Esophagus muscularis mucosa (tissue), 4 donors: ENCODE measurements around the gene MINDY3. TPM values are rescaled to one million over a fixed set of nuclear protein-coding genes. Genes with fewer than 3 reads are reported as not detected.

ENCODE experiments used
- DNase-seq: peaks from one replicate; pipeline ENCODE4 v3.0.0-alpha.2; 2017; ENCODE audit errors: extremely low spot score
- H3K27ac ChIP-seq, 4 donors: fragments of 200-600 bp; sonication (generic); replicated peaks in 1 of 4; 1 replicate in 3 of 4; 2 replicates in 1 of 4; pipeline ENCODE4 v1.5.1; 2016 to 2019; ENCODE audit warnings: mild to moderate bottlenecking in 1 of 4
- H3K27me3 ChIP-seq, 4 donors: fragments of 200-600 bp; sonication (generic); one replicate each; pipeline versions ENCODE4 v1.5.1 to v1.6.0; 2016 to 2019
- H3K36me3 ChIP-seq, 4 donors: fragments of 200-600 bp; sonication (generic); one replicate each; pipeline ENCODE4 v1.5.1; 2016 to 2019
- H3K4me1 ChIP-seq, 4 donors: fragments of 200-600 bp; sonication (generic); one replicate each; pipeline ENCODE4 v1.5.1; 2016 to 2019
- H3K4me3 ChIP-seq, 4 donors: fragments of 200-600 bp; sonication (generic); 1 replicate in 2 of 4; 2 replicates in 2 of 4; pipeline ENCODE4 v1.5.1; 2016 to 2019; ENCODE audit warnings: mild to moderate bottlenecking in 4 of 4, moderate library complexity in 1 of 4
- H3K9me3 ChIP-seq, 4 donors: fragments of 200-600 bp; sonication (generic); 1 replicate in 3 of 4; 2 replicates in 1 of 4; pipeline ENCODE4 v1.5.1; 2016 to 2019
- EP300 ChIP-seq: sonication (generic); formaldehyde crosslinking; IDR thresholded peaks from one replicate; pipeline ENCODE4 v1.6.1; 2017; ENCODE audit warnings: antibody characterized with exemption
- POLR2A ChIP-seq: fragments of 450-650 bp; IDR thresholded peaks from one replicate; pipeline ENCODE4 v1.6.1; 2017; ENCODE audit warnings: antibody characterized with exemption, moderate library complexity, mild to moderate bottlenecking, low read depth
- POLR2AphosphoS5 ChIP-seq, 2 donors: sonication (generic); formaldehyde crosslinking; IDR thresholded peaks; one replicate each; pipeline ENCODE4 v1.6.1; 2017; ENCODE audit warnings: antibody characterized with exemption in 2 of 2
- whole genome bisulfite sequencing: methylation state at CpG from one replicate; pipeline ENCODE4 v1.1.5; 2018; 5-methylcytosine and 5-hydroxymethylcytosine counted together
- intact Hi-C: fragments of 100-400 bp; cut with DNase I; formaldehyde crosslinking; loops from one replicate; pipeline ENCODE4 v1.15.1; 2023
- total RNA-seq, 4 donors: library from RNA; depleted of rRNA; stranded (reverse); fragments of >200 nt; gene quantifications; one replicate each; pipeline versions ENCODE4 v1.1.0 to v1.2.1, GENCODE V29; 2016
- TF ChIP-seq, protein P1 (sequence below), 3 experiments: fragments of 200-600 bp in 2 of 3; fragments of 450-650 bp in 1 of 3; sonication (generic) in 2 of 3; IDR thresholded peaks; one replicate each; pipeline ENCODE4 v1.5.1; 2017 to 2019; ENCODE audit warnings: antibody characterized with exemption in 3 of 3, mild to moderate bottlenecking in 2 of 3, moderate library complexity in 1 of 3

The MINDY3 gene
- total RNA-seq, 4 donors from 2014 or later = 23.8 to 34.3 (median 28.4) TPM

DNA sequence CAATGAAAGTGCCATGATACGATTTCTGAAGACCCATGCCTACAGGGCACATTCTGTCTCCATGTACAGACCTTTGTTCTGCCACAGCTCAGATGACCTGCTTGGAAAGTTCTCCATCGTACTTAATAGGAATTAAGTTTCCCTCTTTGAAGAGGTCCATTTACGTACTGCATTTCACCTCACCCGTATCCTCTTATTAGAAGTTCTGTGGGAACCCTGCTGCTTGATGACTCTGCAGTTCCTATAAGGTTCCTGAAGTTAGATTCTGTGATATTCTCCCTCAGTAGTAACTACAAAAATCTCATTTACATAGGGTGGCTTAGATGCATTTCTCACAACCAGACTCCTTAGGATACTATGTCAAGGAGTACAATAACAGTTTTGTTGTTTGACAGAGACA lies 50.9 kb downstream of the MINDY3 start:
- H3K27me3 ChIP-seq = no peaks in the 10 kb centered on the region
- no peak overlapping the region for H3K4me3 ChIP-seq
- 90% methylated on average over 4 of the region's 4 CpGs for WGBS
- peaks cover 0 to 6% (median 0%) of the 10 kb centered on the region in 4 donors for H3K4me1 ChIP-seq
- intact Hi-C loops = no loop called here
- no peak for DNase-seq
- no peaks in the 10 kb centered on the region for H3K9me3 ChIP-seq
- H3K36me3 ChIP-seq = peaks cover 0 to 10% (median 8%) of the 10 kb centered on the region in 4 donors
- no peak overlapping the region for H3K27ac ChIP-seq
- TF ChIP-seq POLR2AphosphoS5 (IDR thresholded peaks at IDR 0.05) (no peak), EP300 (no peak), POLR2A (no peak)
- TF ChIP-seq, protein P1, sequence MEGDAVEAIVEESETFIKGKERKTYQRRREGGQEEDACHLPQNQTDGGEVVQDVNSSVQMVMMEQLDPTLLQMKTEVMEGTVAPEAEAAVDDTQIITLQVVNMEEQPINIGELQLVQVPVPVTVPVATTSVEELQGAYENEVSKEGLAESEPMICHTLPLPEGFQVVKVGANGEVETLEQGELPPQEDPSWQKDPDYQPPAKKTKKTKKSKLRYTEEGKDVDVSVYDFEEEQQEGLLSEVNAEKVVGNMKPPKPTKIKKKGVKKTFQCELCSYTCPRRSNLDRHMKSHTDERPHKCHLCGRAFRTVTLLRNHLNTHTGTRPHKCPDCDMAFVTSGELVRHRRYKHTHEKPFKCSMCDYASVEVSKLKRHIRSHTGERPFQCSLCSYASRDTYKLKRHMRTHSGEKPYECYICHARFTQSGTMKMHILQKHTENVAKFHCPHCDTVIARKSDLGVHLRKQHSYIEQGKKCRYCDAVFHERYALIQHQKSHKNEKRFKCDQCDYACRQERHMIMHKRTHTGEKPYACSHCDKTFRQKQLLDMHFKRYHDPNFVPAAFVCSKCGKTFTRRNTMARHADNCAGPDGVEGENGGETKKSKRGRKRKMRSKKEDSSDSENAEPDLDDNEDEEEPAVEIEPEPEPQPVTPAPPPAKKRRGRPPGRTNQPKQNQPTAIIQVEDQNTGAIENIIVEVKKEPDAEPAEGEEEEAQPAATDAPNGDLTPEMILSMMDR (IDR thresholded peaks at IDR 0.05) = no peak

DNA sequence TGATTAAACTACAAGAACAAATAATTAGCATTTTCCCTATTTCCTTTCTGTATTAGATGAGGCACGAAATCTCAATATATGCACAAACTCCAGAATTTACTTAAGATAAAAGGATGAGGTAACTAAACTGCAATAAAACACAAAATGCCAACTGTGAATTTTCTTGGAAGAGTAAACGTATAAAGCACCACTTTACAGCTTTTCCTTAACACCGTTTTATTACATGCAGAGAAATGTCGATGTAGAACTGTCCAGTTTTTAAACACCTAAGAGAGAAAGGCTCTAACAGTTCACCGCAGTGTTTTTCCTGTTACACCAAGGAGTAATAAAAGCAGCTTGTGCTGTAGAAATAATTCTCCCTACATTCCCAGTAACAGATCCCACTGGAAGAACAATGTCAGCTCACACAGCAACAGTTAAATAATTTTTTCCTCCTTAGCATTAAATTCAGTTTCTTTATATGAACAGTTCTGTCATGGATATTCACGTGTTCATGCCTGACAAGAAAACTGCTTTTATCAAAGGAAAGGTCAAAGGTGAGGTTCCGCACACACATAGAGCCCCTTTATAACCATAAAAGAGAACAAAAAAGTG lies 52.0 kb downstream of the MINDY3 start:
- Histone ChIP-seq H3K9me3 (no peaks in the 10 kb centered on the region), H3K27ac (no peak overlapping the region), H3K4me1 (peaks cover 0 to 6% (median 2%) of the 10 kb centered on the region in 4 donors), H3K27me3 (no peaks in the 10 kb centered on the region), H3K36me3 (peaks cover 0 to 11% (median 8%) of the 10 kb centered on the region in 4 donors), H3K4me3 (no peak overlapping the region)
- intact Hi-C loops = no loop called here
- 78% methylated on average over 7 of the region's 7 CpGs for WGBS
- TF ChIP-seq POLR2AphosphoS5 (IDR thresholded peaks at IDR 0.05) (no peak), POLR2A (no peak), EP300 (no peak)
- TF ChIP-seq, protein P1 (IDR thresholded peaks at IDR 0.05) = no peak
- DNase-seq = no peak

DNA sequence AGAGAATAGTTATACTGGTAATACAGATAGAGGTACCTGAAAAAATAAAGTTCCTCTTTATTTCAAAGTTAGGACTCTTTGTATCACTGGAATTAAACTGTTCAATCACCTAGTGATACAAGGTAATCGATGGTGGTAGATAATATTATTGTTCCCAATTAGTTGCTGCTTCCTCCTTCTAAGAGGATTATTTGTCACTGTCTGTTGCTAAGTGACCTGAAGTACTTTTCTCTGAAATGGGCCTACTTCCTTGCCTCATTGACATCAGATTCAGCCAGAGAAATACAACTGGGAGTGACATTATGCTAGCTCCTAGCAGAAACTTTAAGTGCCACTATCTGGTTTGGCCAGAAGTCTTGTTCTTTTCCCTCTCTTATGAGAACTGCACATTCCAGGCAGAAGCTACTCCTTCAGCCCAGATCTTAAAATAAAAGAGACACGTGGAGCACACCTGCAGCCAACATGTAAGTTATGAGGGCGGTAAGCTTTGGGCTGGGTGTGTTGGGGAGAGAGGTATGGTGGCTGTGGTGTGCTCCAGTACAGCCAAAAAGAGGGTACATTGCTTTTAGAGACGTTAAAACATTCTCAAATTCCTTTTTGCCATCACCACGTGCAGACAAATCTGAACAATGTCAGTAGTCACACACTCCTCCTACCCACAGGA lies 54.8 kb downstream of the MINDY3 start:
- H3K4me1 ChIP-seq = peaks cover 0 to 7% (median 3%) of the 10 kb centered on the region in 4 donors
- no peak for DNase-seq
- TF ChIP-seq, protein P1 (IDR thresholded peaks at IDR 0.05) = no peak
- TF ChIP-seq EP300 (no peak), POLR2A (no peak), POLR2AphosphoS5 (IDR thresholded peaks at IDR 0.05) (no peak)
- no peak overlapping the region for H3K27ac ChIP-seq
- WGBS = 86% methylated on average over 5 of the region's 5 CpGs
- H3K9me3 ChIP-seq = peaks cover 0 to 8% (median 4%) of the 10 kb centered on the region in 4 donors
- intact Hi-C loops = no loop called here
- no peak overlapping the region for H3K4me3 ChIP-seq
- peaks cover 4 to 14% (median 8%) of the 10 kb centered on the region in 4 donors for H3K36me3 ChIP-seq
- no peaks in the 10 kb centered on the region for H3K27me3 ChIP-seq

DNA sequence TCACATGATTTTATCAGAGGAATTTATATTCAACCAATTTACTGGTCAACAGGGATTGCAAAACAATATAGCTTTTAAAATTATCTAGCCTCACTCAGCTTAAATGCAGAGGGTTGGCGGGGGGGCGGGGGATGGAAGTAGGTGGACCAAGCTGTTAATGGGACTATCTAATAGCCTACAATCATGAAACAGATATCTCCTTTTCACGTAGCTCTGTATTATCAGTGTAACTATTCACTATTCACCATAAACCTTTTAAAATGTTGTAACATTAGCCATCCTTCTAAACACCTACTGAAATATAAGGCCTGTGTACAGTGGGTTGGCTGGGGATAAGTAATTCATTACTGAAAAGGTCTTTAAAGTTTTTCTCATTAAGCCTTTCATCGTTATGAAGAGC lies 56.2 kb downstream of the MINDY3 start:
- intact Hi-C loops = no loop called here
- Histone ChIP-seq H3K9me3 (peaks cover 0 to 10% (median 4%) of the 10 kb centered on the region in 4 donors), H3K27ac (no peak overlapping the region), H3K36me3 (peaks cover 5 to 18% (median 8%) of the 10 kb centered on the region in 4 donors), H3K27me3 (no peaks in the 10 kb centered on the region), H3K4me1 (peaks cover 0 to 13% (median 6%) of the 10 kb centered on the region in 4 donors), H3K4me3 (no peak overlapping the region)
- TF ChIP-seq, protein P1 (IDR thresholded peaks at IDR 0.05) = no peak
- no peak for TF ChIP-seq POLR2AphosphoS5 (IDR thresholded peaks at IDR 0.05)
- TF ChIP-seq POLR2A = no peak
- TF ChIP-seq EP300 = no peak
- no peak for DNase-seq
- WGBS = 97% methylated on average over 4 of the region's 4 CpGs
